ENCODE results near the gene B4GALNT4.
"Not testable (repeated sequence)": the region's sequence is repeated elsewhere in the genome, so short reads cannot be mapped to it uniquely, and the experiment has no call there.

Gene B4GALNT4

DNA sequence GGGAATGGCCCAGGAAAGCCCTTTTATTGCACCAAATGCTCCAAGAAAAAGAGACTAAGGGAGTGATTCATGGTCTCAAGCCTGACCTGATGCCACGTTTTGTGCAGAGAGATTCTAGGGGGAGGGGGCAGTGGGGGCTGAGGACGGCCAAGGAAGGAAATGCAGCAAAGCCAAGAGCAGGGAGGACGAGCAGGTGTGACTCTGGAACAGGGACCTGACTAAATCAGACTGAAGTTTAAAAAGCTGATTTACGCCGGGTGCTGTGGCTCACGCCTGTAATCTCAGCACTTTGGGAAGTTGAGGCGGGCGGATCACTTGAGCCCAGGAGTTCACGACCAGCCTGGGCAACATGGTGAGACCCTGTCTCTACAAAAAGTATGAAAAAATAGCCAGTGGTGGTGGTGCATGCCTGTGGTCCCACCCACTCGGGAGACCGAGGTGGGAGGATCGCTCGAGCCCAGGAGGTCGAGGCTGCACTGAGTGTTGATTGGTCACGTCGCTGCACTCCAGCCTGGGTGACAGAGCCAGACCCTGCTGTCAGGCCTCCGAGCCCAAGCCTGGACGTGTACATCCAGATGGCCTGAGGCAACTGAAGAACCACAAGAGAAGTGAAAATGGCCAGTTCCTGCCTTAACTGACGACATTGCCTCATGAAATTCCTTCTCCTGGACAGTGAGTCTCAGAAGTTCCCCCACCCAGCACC lies 37.8 kb upstream of the B4GALNT4 start:
- in situ Hi-C loops (cut with HindIII; ENCODE audit: low sequenced_read_pairs) = no loop called here
- DNase-seq (ENCODE audit: low read depth, low spot score) = no peak
- H3K4me3 ChIP-seq (ENCODE audit: low read depth, low read length) = no peak overlapping the region
- no peak for TF ChIP-seq CTCF (IDR thresholded peaks at IDR 0.05; ENCODE audit: low read depth, low read length)

GRCh38 chr11:332651-333480 lies 36.4 kb upstream of the B4GALNT4 start:
- no peak for TF ChIP-seq CTCF (IDR thresholded peaks at IDR 0.05; ENCODE audit: low read depth, low read length)
- in situ Hi-C loops (cut with HindIII; ENCODE audit: low sequenced_read_pairs) = no loop called here
- no peak for DNase-seq (ENCODE audit: low read depth, low spot score)
- no peak overlapping the region for H3K4me3 ChIP-seq (ENCODE audit: low read depth, low read length)

DNA sequence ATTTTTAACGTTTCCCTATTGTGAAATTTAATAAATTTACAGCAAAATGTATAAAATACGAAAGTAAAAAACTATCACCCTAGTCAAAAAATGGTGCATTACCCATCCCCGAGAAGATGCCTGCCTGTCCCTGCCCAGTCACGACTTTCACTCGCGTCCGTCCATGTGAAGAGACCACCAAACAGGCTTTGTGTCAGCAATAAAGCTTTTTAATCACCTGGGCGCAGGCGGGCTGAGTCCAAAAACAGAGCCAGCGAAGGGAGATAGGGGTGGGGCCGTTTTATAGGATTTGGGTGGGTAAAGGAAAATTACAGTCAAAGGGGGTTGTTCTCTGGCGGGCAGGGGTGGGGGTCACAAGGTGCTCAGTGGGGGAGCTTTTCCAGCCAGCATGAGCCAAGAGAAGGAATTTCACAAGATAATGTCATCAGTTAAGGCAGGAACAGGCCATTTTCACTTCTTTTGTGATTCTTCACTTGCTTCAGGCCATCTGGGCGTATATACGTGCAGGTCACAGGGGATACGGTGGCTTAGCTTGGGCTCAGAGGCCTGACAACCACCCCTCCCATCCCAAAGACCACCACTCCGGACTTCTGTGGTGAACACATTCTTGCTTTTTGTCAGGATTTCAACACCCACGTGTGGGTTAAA lies 35.6 kb upstream of the B4GALNT4 start:
- H3K4me3 ChIP-seq (ENCODE audit: low read depth, low read length); DNase-seq (ENCODE audit: low read depth, low spot score); in situ Hi-C loops (cut with HindIII; ENCODE audit: low sequenced_read_pairs): not testable (repeated sequence)

DNA sequence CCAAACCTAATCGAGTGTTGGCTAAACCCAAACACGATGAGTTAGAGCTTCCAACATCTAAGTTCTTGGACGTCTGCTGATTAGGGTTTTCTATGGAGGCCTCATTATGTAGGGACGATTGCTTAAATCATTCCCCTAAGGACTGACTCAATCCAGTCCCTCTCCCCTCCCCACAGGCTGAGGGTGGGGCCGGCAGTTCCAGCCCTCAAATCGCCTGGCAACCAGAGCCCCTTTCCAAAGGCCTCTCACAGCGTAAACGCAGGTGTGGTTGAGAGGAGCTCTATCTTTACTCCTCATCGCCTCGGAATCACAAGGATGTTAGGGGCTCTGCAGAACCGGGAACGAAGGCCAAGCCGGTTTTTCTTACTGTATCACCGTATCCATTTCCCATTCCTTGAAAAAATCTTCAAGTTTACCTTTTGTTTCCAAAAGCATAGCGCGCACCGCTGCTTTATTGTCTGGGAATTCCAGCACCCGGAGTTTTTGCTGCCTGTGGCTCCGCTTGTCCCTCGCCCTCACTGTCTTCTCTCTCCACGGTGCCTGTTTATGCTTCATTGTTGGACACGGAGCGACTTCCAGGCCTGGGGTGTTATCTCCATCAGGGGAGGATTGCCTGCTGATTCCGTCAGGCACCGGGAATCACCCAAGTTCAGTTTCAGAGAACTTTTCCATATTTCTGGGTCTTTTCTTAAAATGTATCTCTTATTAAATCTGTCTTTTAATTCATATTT lies 34.9 kb upstream of the B4GALNT4 start:
- no peak for TF ChIP-seq CTCF (IDR thresholded peaks at IDR 0.05; ENCODE audit: low read depth, low read length)
- H3K4me3 ChIP-seq (ENCODE audit: low read depth, low read length) = no peak overlapping the region
- in situ Hi-C loops (cut with HindIII; ENCODE audit: low sequenced_read_pairs) = no loop called here
- DNase-seq (ENCODE audit: low read depth, low spot score) = no peak

- H3K4me3 ChIP-seq (ENCODE audit: low read depth, low read length) = no peak overlapping the region
- no peak for TF ChIP-seq CTCF (IDR thresholded peaks at IDR 0.05; ENCODE audit: low read depth, low read length)
- DNase-seq (ENCODE audit: low read depth, low spot score) = peak; percentile 55
- in situ Hi-C loops (cut with HindIII; ENCODE audit: low sequenced_read_pairs) = no loop called here
These were observed 33.3 kb upstream of the B4GALNT4 start for GRCh38 chr11:335779-336658.

- no peak overlapping the region for H3K4me3 ChIP-seq (ENCODE audit: low read depth, low read length)
- no peak for DNase-seq (ENCODE audit: low read depth, low spot score)
- in situ Hi-C loops (cut with HindIII; ENCODE audit: low sequenced_read_pairs) = no loop called here
- TF ChIP-seq CTCF (IDR thresholded peaks at IDR 0.05; ENCODE audit: low read depth, low read length) = no peak
These were observed 32.6 kb upstream of the B4GALNT4 start for GRCh38 chr11:336659-337198.
